ENCODE results near the gene RAPGEF6.
A peak's percentile ranks its signal among the peaks of the same experiment; 100 is the strongest.

RAPGEF6 gene

DNA sequence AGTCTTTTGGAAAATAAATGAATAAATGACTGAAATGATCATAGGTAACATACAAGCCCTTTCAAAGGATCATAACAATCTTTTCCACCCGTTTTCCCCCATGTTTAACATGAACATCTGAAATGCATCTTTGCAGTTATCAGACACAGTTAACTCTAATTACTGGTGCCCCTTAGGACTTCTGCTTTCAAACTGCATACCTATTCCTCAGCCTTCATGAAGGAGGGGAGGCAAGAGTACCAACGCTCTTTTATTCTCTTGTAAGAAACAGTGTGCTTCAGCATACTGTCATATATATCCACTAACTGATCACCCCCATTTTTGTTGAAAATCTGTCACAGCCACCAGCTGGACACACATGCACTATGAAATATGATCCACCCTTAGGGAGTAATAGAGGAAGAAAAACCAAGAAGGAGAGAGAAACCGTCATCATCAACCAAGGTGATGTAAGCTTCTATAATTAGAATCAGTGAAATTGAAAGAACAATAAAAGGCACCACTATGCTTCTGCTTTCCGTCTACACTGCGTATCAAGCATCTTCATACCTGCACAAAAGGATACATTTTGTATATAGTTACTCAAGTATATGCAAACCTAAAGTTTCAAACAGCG, 98.7 kb downstream of the RAPGEF6 start:
- no peaks in the 10 kb centered on the region for H3K27me3 ChIP-seq (ENCODE audit: control insufficient read depth, low read length)
- 0 out of 2 replicates have a peak overlapping the region, but pooled peaks have one; percentile 8 for H3K27ac ChIP-seq (ENCODE audit: low read depth, low read length)
- H3K4me2 ChIP-seq (ENCODE audit: low read length) = peak overlapping the region; percentile 30
- H3K79me2 ChIP-seq (ENCODE audit: control insufficient read depth, low read length) = no peaks in the 10 kb centered on the region; the same call in 1 of the 2 replicates
- no peaks in the 10 kb centered on the region for H3K9me3 ChIP-seq (ENCODE audit: control insufficient read depth, insufficient read depth, low read length)
- H3K36me3 ChIP-seq (ENCODE audit: control insufficient read depth, low read length) = peaks cover 62% of the 10 kb centered on the region
- H3K4me3 ChIP-seq (ENCODE audit: low read length) = peak overlapping the region; percentile 23; the same call in 1 of the 2 replicates
- TF ChIP-seq CTCF (IDR thresholded peaks at IDR 0.05; ENCODE audit: low read depth, low read length, poor library complexity, severe bottlenecking) (no peak), EZH2phosphoT487 (IDR thresholded peaks at IDR 0.05; ENCODE audit: borderline replicate concordance, low read length) (no peak)
- no peaks in the 10 kb centered on the region; the same call in 1 of the 2 replicates for H3F3A ChIP-seq (ENCODE audit: control insufficient read depth, insufficient read depth)
- H4K20me1 ChIP-seq (ENCODE audit: control insufficient read depth, insufficient read depth, low read depth, low read length) = no peaks in the 10 kb centered on the region
- no peaks in the 10 kb centered on the region for H3K9me2 ChIP-seq (replicated peaks; ENCODE audit: control insufficient read depth, low read length)
- peaks cover 22% of the 10 kb centered on the region for H3K4me1 ChIP-seq (ENCODE audit: control insufficient read depth, low read length)

GRCh38 chr5:131534974-131535373, 100.1 kb downstream of the RAPGEF6 start:
- Histone ChIP-seq H3K9me3 (ENCODE audit: control insufficient read depth, insufficient read depth, low read length) (no peaks in the 10 kb centered on the region), H3K27me3 (ENCODE audit: control insufficient read depth, low read length) (no peaks in the 10 kb centered on the region), H3F3A (ENCODE audit: control insufficient read depth, insufficient read depth) (no peaks in the 10 kb centered on the region; the same call in 1 of the 2 replicates), H3K36me3 (ENCODE audit: control insufficient read depth, low read length) (peaks cover 51% of the 10 kb centered on the region), H3K79me2 (ENCODE audit: control insufficient read depth, low read length) (no peaks in the 10 kb centered on the region; the same call in 1 of the 2 replicates), H3K4me3 (ENCODE audit: low read length) (no peak overlapping the region), H3K9me2 (replicated peaks; ENCODE audit: control insufficient read depth, low read length) (no peaks in the 10 kb centered on the region), H3K27ac (ENCODE audit: low read depth, low read length) (no peak overlapping the region), H3K4me2 (ENCODE audit: low read length) (no peak overlapping the region), H3K4me1 (ENCODE audit: control insufficient read depth, low read length) (peaks cover 22% of the 10 kb centered on the region), H4K20me1 (ENCODE audit: control insufficient read depth, insufficient read depth, low read depth, low read length) (no peaks in the 10 kb centered on the region)
- TF ChIP-seq EZH2phosphoT487 (IDR thresholded peaks at IDR 0.05; ENCODE audit: borderline replicate concordance, low read length) (no peak), CTCF (IDR thresholded peaks at IDR 0.05; ENCODE audit: low read depth, low read length, poor library complexity, severe bottlenecking) (no peak)

- Histone ChIP-seq H3K4me1 (ENCODE audit: control insufficient read depth, low read length) (peaks cover 22% of the 10 kb centered on the region), H3K9me3 (ENCODE audit: control insufficient read depth, insufficient read depth, low read length) (no peaks in the 10 kb centered on the region), H3K79me2 (ENCODE audit: control insufficient read depth, low read length) (no peaks in the 10 kb centered on the region; the same call in 1 of the 2 replicates), H3K27me3 (ENCODE audit: control insufficient read depth, low read length) (no peaks in the 10 kb centered on the region), H3K36me3 (ENCODE audit: control insufficient read depth, low read length) (peaks cover 39% of the 10 kb centered on the region), H3F3A (ENCODE audit: control insufficient read depth, insufficient read depth) (no peaks in the 10 kb centered on the region; the same call in 1 of the 2 replicates), H4K20me1 (ENCODE audit: control insufficient read depth, insufficient read depth, low read depth, low read length) (no peaks in the 10 kb centered on the region), H3K4me2 (ENCODE audit: low read length) (no peak overlapping the region), H3K4me3 (ENCODE audit: low read length) (no peak overlapping the region), H3K27ac (ENCODE audit: low read depth, low read length) (no peak overlapping the region), H3K9me2 (replicated peaks; ENCODE audit: control insufficient read depth, low read length) (no peaks in the 10 kb centered on the region)
- TF ChIP-seq CTCF (IDR thresholded peaks at IDR 0.05; ENCODE audit: low read depth, low read length, poor library complexity, severe bottlenecking) (peak; percentile 12), EZH2phosphoT487 (IDR thresholded peaks at IDR 0.05; ENCODE audit: borderline replicate concordance, low read length) (no peak)
Measured at GRCh38 chr5:131533836-131534235, 101.2 kb downstream of the RAPGEF6 start.
